HuH-7.5 (cell line): ENCODE results near the gene COX5A.

ENCODE experiments used
- DNase-seq: peaks from one replicate; pipeline ENCODE4 v3.0.0; 2011; ENCODE audit warnings: low spot score

COX5A gene

GRCh38 chr15:74870436-74871215, 67.2 kb downstream of the COX5A start:
- DNase-seq = no peak
